Measurements from ENCODE around the gene WFDC5.

The WFDC5 gene

DNA sequence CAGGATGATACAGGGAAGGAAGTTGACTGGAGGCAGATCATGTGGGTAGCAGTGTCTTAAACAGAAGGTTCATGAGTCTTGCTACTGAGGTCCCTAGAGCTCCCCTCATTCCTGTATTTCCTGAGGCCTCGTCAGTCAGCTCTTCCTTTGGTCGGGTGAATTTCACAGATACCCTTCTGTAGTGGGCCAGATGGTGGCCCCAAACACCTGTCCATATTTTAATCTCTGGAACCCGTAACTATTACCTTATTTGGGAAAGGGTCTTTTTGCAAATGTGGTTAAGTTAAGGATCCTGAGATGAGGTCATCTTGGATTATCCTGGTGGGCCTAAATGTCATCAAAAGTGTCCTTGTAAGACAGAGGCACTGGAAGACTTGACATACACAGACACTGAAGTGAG is 23.6 kb downstream of the WFDC5 start:
- no peak overlapping the region for H3K4me3 ChIP-seq (ENCODE audit: low read depth, low read length)
- DNase-seq (ENCODE audit: low read depth) = no peak
- TF ChIP-seq, protein P1, sequence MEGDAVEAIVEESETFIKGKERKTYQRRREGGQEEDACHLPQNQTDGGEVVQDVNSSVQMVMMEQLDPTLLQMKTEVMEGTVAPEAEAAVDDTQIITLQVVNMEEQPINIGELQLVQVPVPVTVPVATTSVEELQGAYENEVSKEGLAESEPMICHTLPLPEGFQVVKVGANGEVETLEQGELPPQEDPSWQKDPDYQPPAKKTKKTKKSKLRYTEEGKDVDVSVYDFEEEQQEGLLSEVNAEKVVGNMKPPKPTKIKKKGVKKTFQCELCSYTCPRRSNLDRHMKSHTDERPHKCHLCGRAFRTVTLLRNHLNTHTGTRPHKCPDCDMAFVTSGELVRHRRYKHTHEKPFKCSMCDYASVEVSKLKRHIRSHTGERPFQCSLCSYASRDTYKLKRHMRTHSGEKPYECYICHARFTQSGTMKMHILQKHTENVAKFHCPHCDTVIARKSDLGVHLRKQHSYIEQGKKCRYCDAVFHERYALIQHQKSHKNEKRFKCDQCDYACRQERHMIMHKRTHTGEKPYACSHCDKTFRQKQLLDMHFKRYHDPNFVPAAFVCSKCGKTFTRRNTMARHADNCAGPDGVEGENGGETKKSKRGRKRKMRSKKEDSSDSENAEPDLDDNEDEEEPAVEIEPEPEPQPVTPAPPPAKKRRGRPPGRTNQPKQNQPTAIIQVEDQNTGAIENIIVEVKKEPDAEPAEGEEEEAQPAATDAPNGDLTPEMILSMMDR (IDR thresholded peaks at IDR 0.05; ENCODE audit: low read depth, low read length, missing control alignments) = no peak

DNA sequence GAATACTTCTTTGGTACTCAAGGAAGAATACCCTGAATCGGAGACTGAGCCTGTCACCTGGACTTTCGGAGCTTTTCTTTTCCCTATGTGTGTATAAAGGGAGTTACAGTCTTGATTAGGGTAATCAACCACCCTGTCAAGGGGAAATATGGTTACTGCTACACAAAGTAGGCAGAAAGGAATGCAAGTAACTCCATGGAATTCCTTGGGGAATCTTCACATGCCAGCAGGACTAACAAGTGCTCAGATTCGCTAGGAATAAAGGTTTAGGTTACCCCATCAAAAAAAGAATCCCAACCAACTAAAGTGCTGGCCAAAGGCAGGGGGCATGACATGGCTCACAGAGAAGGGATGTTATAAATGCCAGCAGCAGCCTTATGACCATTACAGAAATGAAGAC is 24.5 kb downstream of the WFDC5 start:
- TF ChIP-seq, protein P1 (IDR thresholded peaks at IDR 0.05; ENCODE audit: low read depth, low read length, missing control alignments) = no peak
- DNase-seq (ENCODE audit: low read depth) = no peak
- H3K4me3 ChIP-seq (ENCODE audit: low read depth, low read length) = no peak overlapping the region

DNA sequence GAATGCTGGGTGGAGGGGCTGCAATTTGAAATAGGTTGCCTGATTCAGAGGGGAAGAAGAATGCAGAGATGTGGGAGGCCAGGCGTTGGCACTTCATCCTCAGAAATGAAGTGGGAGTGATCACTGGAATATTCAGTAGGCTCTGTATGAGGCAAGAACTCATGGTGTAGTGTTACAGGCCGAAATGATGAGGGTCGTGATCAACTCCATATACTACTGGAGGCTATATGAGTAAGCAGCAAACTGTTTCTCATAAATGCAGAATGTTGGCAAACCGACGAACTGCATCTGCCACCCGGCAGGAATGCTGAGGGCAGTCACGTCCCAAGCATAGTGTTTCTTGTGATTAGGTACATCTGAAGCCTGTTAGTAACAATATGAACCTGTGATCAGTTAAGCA is 26.7 kb downstream of the WFDC5 start:
- H3K4me3 ChIP-seq (ENCODE audit: low read depth, low read length) = no peak overlapping the region
- TF ChIP-seq, protein P1 (IDR thresholded peaks at IDR 0.05; ENCODE audit: low read depth, low read length, missing control alignments) = no peak
- DNase-seq (ENCODE audit: low read depth) = no peak

DNA sequence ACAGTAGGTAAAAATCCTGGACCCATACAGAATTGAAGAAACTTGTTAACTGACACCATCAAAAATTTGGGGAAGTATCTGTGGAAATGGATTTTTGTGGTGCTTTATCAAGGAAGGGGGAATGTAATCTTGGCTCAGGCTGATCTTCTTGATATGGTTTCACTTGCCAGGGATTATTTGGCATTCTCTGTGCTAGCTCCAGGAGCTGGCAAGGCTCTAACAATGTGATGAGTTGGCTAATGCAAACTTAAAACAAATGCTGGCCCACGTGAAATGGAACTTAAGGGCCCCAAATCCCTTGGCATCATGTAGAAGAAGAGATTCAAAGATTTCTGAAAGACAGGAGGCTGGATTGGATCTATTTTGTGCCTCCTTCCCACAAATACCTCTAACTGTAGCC is 27.2 kb downstream of the WFDC5 start:
- TF ChIP-seq, protein P1 (IDR thresholded peaks at IDR 0.05; ENCODE audit: low read depth, low read length, missing control alignments) = no peak
- DNase-seq (ENCODE audit: low read depth) = no peak
- H3K4me3 ChIP-seq (ENCODE audit: low read depth, low read length) = no peak overlapping the region

DNA sequence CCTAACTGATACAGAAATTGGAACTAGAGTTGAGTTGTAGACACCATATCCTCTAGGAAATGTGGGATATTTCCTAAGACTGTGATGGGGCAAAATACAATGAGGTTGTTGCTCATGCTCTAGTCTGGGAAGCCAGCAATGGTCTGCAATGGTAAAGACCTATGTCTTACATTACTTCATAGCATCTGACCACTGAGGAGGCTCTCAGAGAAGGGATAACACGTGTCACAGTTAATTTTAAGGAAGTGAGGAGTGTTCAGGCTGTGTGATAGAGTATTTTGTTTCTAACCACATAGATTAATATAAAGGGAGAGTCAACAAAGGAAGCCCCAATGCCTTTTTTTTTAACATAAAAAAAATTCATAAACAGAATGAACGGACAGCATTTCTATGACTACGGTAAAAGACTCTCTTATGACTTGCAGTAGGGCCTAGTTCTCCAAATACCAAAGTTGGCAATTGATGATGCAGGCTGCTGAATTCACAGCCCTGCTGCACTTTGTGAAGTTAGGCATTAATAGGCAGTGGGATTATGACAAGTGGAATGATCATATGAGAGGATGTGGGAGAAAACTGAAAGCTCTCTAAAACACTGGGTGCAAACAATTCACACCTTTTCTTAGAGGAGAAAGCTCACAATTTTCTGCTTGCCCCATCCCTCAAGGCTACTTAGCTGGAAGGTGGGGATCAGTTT is 27.7 kb downstream of the WFDC5 start:
- no peak overlapping the region for H3K4me3 ChIP-seq (ENCODE audit: low read depth, low read length)
- DNase-seq (ENCODE audit: low read depth) = no peak
- TF ChIP-seq, protein P1 (IDR thresholded peaks at IDR 0.05; ENCODE audit: low read depth, low read length, missing control alignments) = no peak

DNA sequence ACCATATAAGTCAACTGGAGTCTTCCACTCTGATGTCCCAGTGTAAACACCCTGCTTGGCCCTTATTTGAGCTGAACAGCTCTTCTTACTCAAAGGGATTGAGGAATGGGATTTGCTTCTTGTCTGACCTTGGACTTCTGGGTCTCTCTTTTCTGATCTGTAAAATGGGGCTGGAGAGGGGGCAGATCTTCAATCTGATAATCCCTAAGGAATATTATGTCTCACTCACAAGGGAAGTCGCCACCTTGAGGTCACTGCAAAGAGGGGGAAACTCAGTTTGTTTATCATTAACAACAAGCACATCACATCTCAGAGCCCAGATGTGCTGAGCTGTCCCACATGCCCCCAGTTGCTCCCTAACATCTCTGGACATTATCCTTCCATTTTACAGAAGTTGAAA is 29.1 kb downstream of the WFDC5 start:
- no peak for DNase-seq (ENCODE audit: low read depth)
- TF ChIP-seq, protein P1 (IDR thresholded peaks at IDR 0.05; ENCODE audit: low read depth, low read length, missing control alignments) = no peak
- no peak overlapping the region for H3K4me3 ChIP-seq (ENCODE audit: low read depth, low read length)

DNA sequence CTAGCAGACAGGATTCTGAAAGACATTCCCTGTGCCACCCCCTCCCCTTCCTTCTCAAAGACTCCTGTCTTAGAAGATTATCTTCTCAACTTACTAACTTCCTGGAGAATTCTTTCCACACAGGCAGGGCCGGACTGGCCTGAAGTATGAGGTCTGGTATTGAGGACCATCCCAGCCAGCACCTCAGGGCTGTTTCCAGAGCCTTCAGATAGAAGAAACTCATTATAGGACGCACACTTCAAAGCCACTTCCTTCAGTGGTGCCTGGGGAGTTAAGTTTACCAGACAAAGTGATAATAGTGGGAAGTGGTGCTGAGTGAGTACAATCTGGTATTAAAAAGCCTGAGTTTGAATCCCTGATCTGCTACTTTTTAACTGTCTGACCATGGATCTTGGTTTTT is 29.7 kb downstream of the WFDC5 start:
- no peak for DNase-seq (ENCODE audit: low read depth)
- TF ChIP-seq, protein P1 (IDR thresholded peaks at IDR 0.05; ENCODE audit: low read depth, low read length, missing control alignments) = no peak

More for the DNA sequence above, 29.7 kb downstream of the WFDC5 start:
- no peak overlapping the region for H3K4me3 ChIP-seq (ENCODE audit: low read depth, low read length)
